ENCODE results near the gene NAT16.

NAT16 gene

DNA sequence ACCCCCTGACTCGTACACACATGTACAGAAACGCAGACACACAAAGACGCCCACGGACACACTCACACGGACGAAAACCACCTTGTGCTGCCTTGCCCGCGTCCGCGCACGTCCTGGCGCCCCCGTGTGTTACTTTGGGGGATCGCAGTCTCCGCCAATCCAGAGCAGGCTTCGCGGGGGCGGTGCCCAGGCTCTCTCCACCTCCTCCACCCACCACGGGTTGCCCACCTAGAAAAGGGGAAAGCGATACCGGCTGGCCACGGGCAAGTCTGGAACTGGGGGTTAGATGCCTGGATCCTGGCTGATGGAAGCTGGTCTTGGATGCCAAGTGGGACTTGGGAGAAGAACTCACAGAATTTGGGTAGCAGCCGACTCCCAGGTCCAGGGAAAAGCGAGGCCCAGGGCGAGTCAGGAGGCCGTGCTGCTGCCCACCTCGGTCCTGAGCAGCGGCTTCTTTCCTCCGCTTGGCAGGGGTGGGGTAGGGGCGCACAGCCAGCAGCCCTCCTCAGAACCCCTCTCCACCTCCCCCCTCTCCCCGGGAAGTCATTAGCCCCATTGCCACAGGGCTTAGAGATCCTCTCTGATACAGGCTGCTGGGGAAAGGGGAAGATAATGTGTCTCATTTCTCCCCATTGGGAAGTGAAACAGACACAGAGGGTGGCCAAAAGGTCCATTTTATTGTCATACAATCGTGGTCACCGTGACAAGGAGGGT, 10.1 kb downstream of the NAT16 start:
- peaks cover 92 to 96% of the 10 kb centered on the region in 2 experiments for H3K27me3 ChIP-seq (ENCODE audit: control insufficient read depth in 1 of 2, insufficient read depth in 1 of 2, low read length in 2 of 2)
- H3K4ac ChIP-seq (ENCODE audit: low read depth in 1 of 2, low read length in 2 of 2), result no peak overlapping the region
- no peak overlapping the region for H3K18ac ChIP-seq (ENCODE audit: low read depth in 1 of 2, low read length in 2 of 2)
- H3K9me3 ChIP-seq (ENCODE audit: control insufficient read depth, low read length), result no peaks in the 10 kb centered on the region
- WGBS, result 3% methylated on average over 31 of the region's 33 CpGs
- no peak overlapping the region for H2AFZ ChIP-seq (ENCODE audit: low read depth, low read length)
- no peak overlapping the region for H3K9ac ChIP-seq (ENCODE audit: low read length)
- H2BK120ac ChIP-seq (ENCODE audit: low read depth, low read length), result no peak overlapping the region
- H2BK15ac ChIP-seq (ENCODE audit: low read depth, poor library complexity, severe bottlenecking), result no peak overlapping the region
- no peaks in the 10 kb centered on the region for H3K79me1 ChIP-seq (replicated peaks; ENCODE audit: low read length, poor library complexity, severe bottlenecking)
- H3K36me3 ChIP-seq (ENCODE audit: control insufficient read depth in 1 of 2, insufficient read depth in 2 of 2, low read depth in 1 of 2, low read length in 2 of 2), result no peaks in the 10 kb centered on the region
- no peak overlapping the region for H4K91ac ChIP-seq (ENCODE audit: low read length)
- H3K4me1 ChIP-seq (ENCODE audit: control insufficient read depth, insufficient read depth, low read depth, low read length), result peaks cover 55% of the 10 kb centered on the region
- no peak overlapping the region for H4K8ac ChIP-seq (ENCODE audit: low read length)
- H3K27ac ChIP-seq (ENCODE audit: low read length, poor library complexity, severe bottlenecking), result no peak overlapping the region
- H2AK5ac ChIP-seq (ENCODE audit: low read length, severe bottlenecking), result no peak overlapping the region
- peak; percentile 65 for DNase-seq
- H3K4me3 ChIP-seq (ENCODE audit: insufficient read depth in 1 of 2, low read depth in 1 of 2, low read length in 2 of 2), result peak overlapping the region in 1 of 2 experiments; percentile 9
- H3K14ac ChIP-seq (ENCODE audit: low read length in 2 of 2), result no peak overlapping the region
- H2BK5ac ChIP-seq (ENCODE audit: low read depth, low read length, poor library complexity, severe bottlenecking), result no peak overlapping the region
- H3K23ac ChIP-seq (ENCODE audit: low read length in 2 of 2), result no peak overlapping the region
- H2BK12ac ChIP-seq (ENCODE audit: low read length in 2 of 2), result no peak overlapping the region
- peak overlapping the region; percentile 6 for H3K4me2 ChIP-seq (ENCODE audit: low read length, poor library complexity, severe bottlenecking)

DNA sequence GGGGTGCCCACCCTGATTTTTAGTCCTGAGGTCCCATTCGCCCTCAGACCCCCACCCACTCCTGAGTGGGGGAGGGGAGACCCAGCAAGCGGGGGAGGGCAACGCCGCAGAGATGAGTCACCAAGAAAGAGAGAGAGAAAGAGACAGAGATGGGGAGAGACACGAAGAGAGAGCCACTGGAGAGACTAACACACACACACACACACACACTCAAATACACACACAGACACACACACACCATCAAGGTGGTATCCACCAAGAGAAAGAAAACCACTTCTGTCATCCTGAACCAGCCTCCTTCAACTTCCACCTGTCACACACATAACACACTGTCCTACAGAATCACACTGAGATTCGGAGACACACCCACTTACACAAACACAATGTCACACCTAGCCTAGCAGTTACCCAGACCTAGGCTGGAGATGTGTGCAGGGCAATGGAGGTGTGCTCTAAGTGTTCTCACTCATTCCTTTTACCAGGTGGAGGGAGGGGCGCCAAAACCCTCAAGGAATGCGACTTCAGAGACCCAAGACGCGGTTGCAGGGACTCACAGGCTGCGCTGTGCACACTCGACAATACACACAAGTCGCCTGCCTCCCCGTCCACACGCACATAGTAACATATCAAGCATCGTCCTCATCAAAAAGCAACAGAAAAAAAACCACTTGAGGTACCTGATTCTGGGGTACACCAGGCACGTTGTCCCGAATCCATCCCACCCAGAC, 10.8 kb downstream of the NAT16 start:
- Histone ChIP-seq H4K8ac (ENCODE audit: low read length) (no peak overlapping the region), H2BK12ac (ENCODE audit: low read length in 2 of 2) (no peak overlapping the region), H3K9ac (ENCODE audit: low read length) (no peak overlapping the region), H3K27ac (ENCODE audit: low read length, poor library complexity, severe bottlenecking) (no peak overlapping the region), H2BK5ac (ENCODE audit: low read depth, low read length, poor library complexity, severe bottlenecking) (no peak overlapping the region), H3K23ac (ENCODE audit: low read length in 2 of 2) (no peak overlapping the region), H2AK5ac (ENCODE audit: low read length, severe bottlenecking) (no peak overlapping the region), H3K4me1 (ENCODE audit: control insufficient read depth, insufficient read depth, low read depth, low read length) (peaks cover 60% of the 10 kb centered on the region), H2AFZ (ENCODE audit: low read depth, low read length) (no peak overlapping the region), H3K4me3 (ENCODE audit: insufficient read depth in 1 of 2, low read depth in 1 of 2, low read length in 2 of 2) (peak overlapping the region in 1 of 2 experiments; percentile 9), H3K4ac (ENCODE audit: low read depth in 1 of 2, low read length in 2 of 2) (no peak overlapping the region), H3K36me3 (ENCODE audit: control insufficient read depth in 1 of 2, insufficient read depth in 2 of 2, low read depth in 1 of 2, low read length in 2 of 2) (no peaks in the 10 kb centered on the region), H2BK120ac (ENCODE audit: low read depth, low read length) (no peak overlapping the region), H3K4me2 (ENCODE audit: low read length, poor library complexity, severe bottlenecking) (peak overlapping the region; percentile 6), H3K18ac (ENCODE audit: low read depth in 1 of 2, low read length in 2 of 2) (no peak overlapping the region), H3K27me3 (ENCODE audit: control insufficient read depth in 1 of 2, insufficient read depth in 1 of 2, low read length in 2 of 2) (peaks cover 92 to 94% of the 10 kb centered on the region in 2 experiments), H3K79me1 (replicated peaks; ENCODE audit: low read length, poor library complexity, severe bottlenecking) (no peaks in the 10 kb centered on the region), H3K9me3 (ENCODE audit: control insufficient read depth, low read length) (no peaks in the 10 kb centered on the region), H3K14ac (ENCODE audit: low read length in 2 of 2) (no peak overlapping the region), H2BK15ac (ENCODE audit: low read depth, poor library complexity, severe bottlenecking) (no peak overlapping the region), H4K91ac (ENCODE audit: low read length) (no peak overlapping the region)
- no peak for DNase-seq
- 2% methylated on average over 13 of the region's 18 CpGs for WGBS

DNA sequence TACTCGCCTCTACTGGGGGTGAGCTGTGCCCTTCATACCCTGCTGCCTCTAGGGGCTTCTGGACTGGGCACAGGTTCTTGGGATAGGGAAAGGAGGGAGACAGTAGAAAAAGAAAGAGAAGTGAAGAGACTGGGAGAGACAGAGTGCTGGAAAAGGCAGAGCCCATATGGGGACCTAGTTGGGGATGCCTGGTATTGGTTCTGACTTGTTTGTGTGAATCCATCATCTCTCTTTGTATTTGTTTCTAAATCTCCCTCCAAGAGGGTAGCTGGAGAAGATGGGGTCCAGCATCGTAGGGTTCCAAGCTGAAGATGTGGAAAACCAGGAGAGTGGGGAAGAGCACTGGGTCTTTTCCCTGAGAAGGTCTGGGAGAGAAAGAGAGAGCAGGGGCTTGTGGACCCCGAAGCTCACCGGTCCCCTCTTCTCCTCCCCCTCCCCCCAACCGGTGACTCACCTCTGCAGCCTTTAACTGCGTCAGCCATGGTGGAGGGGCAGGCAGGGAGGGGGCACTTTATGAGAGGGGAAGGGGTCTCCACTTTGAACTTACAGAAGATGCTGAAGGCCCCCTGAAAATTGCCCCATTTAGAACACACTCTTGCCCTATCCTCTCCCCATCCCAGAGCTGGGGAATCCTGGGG, 11.6 kb downstream of the NAT16 start:
- no peak overlapping the region for H3K27ac ChIP-seq (ENCODE audit: low read length, poor library complexity, severe bottlenecking)
- no peak overlapping the region for H3K4me2 ChIP-seq (ENCODE audit: low read length, poor library complexity, severe bottlenecking)
- no peak overlapping the region for H2BK15ac ChIP-seq (ENCODE audit: low read depth, poor library complexity, severe bottlenecking)
- H3K14ac ChIP-seq (ENCODE audit: low read length in 2 of 2), result no peak overlapping the region
- no peak overlapping the region for H2BK120ac ChIP-seq (ENCODE audit: low read depth, low read length)
- no peak for DNase-seq
- H3K4me3 ChIP-seq (ENCODE audit: insufficient read depth in 1 of 2, low read depth in 1 of 2, low read length in 2 of 2), result no peak overlapping the region
- H3K18ac ChIP-seq (ENCODE audit: low read depth in 1 of 2, low read length in 2 of 2), result no peak overlapping the region
- H3K9ac ChIP-seq (ENCODE audit: low read length), result no peak overlapping the region
- H3K79me1 ChIP-seq (replicated peaks; ENCODE audit: low read length, poor library complexity, severe bottlenecking), result no peaks in the 10 kb centered on the region
- no peak overlapping the region for H2AFZ ChIP-seq (ENCODE audit: low read depth, low read length)
- no peak overlapping the region for H4K91ac ChIP-seq (ENCODE audit: low read length)
- H2BK12ac ChIP-seq (ENCODE audit: low read length in 2 of 2), result no peak overlapping the region
- no peak overlapping the region for H3K4ac ChIP-seq (ENCODE audit: low read depth in 1 of 2, low read length in 2 of 2)
- no peak overlapping the region for H3K23ac ChIP-seq (ENCODE audit: low read length in 2 of 2)
- H3K27me3 ChIP-seq (ENCODE audit: control insufficient read depth in 1 of 2, insufficient read depth in 1 of 2, low read length in 2 of 2), result peaks cover 86 to 92% of the 10 kb centered on the region in 2 experiments
- H3K4me1 ChIP-seq (ENCODE audit: control insufficient read depth, insufficient read depth, low read depth, low read length), result peaks cover 67% of the 10 kb centered on the region
- WGBS, result 29% methylated on average over 2 of the region's 6 CpGs
- H2AK5ac ChIP-seq (ENCODE audit: low read length, severe bottlenecking), result no peak overlapping the region
- H4K8ac ChIP-seq (ENCODE audit: low read length), result no peak overlapping the region
- H3K36me3 ChIP-seq (ENCODE audit: control insufficient read depth in 1 of 2, insufficient read depth in 2 of 2, low read depth in 1 of 2, low read length in 2 of 2), result no peaks in the 10 kb centered on the region
- H3K9me3 ChIP-seq (ENCODE audit: control insufficient read depth, low read length), result no peaks in the 10 kb centered on the region
- H2BK5ac ChIP-seq (ENCODE audit: low read depth, low read length, poor library complexity, severe bottlenecking), result no peak overlapping the region

Measured in mesenchymal stem cell (in vitro differentiated cells and primary cell).